HepG2 (cell line): ENCODE data around the gene INTS7. TPM values are rescaled to one million over a fixed set of nuclear protein-coding genes. Genes with fewer than 3 reads are reported as not detected.
A peak's percentile ranks its signal among the peaks of the same experiment; 100 is the strongest.

Experiments
- ATF5 ChIP-seq: sonication (generic); formaldehyde crosslinking; IDR thresholded peaks from 2 replicates; pipeline ENCODE4 v1.4.0; 2020; ENCODE audit warnings: mild to moderate bottlenecking, low read depth, missing genetic modification reagents
- GZF1 ChIP-seq: sonication (generic); formaldehyde crosslinking; IDR thresholded peaks from 2 replicates; pipeline ENCODE4 v1.5.1; 2020; ENCODE audit warnings: mild to moderate bottlenecking, missing genetic modification reagents
- KDM3A ChIP-seq: IDR thresholded peaks from 2 replicates; pipeline ENCODE4 v1.6.1; 2018; ENCODE audit warnings: low read depth, missing compliant biosample characterization
- RFX1 ChIP-seq: fragments of 450-650 bp; IDR thresholded peaks from 2 replicates; pipeline ENCODE4 v1.6.1; 2017
- XRCC5 ChIP-seq: fragments of 200-400 bp; formaldehyde crosslinking; optimal IDR thresholded peaks from 2 replicates; pipeline ENCODE3; 2017; ENCODE audit warnings: mild to moderate bottlenecking, low read length
- ZNF180 ChIP-seq: sonication (generic); formaldehyde crosslinking; IDR thresholded peaks from 2 replicates; pipeline ENCODE4 v1.4.0; 2020; ENCODE audit warnings: low read depth, missing genetic modification reagents, borderline replicate concordance
- ZNF501 ChIP-seq: sonication (generic); formaldehyde crosslinking; IDR thresholded peaks from 2 replicates; pipeline ENCODE4 v1.5.1; 2020; ENCODE audit warnings: mild to moderate bottlenecking, moderate library complexity, missing genetic modification reagents
- ZNF556 ChIP-seq: sonication (generic); formaldehyde crosslinking; IDR thresholded peaks from 2 replicates; pipeline ENCODE4 v1.4.0; 2020; ENCODE audit warnings: mild to moderate bottlenecking, missing genetic modification reagents, borderline replicate concordance
- ZNF619 ChIP-seq: sonication (generic); formaldehyde crosslinking; IDR thresholded peaks from 2 replicates; pipeline ENCODE4 v1.4.0; 2020; ENCODE audit warnings: mild to moderate bottlenecking, missing genetic modification reagents
- ZNF777 ChIP-seq: sonication (generic); formaldehyde crosslinking; IDR thresholded peaks from 2 replicates; pipeline ENCODE4 v1.4.0; 2020; ENCODE audit warnings: missing genetic modification reagents
- ZNF800 ChIP-seq: sonication (generic); formaldehyde crosslinking; IDR thresholded peaks from 2 replicates; pipeline ENCODE4 v1.4.0; 2020; ENCODE audit warnings: missing genetic modification reagents
- ZNF841 ChIP-seq: sonication (generic); formaldehyde crosslinking; IDR thresholded peaks from 2 replicates; pipeline ENCODE4 v1.8.1; 2023; ENCODE audit warnings: missing genetic modification reagents, borderline replicate concordance
- polyA plus RNA-seq, 8 experiments: library from polyadenylated mRNA; depleted of rRNA in 3 of 8; stranded (reverse) in 7 of 8; unstranded in 1 of 8; fragments of >200 nt; fragmentation: Illumina TruSeq in 4 of 8; extraction: Trizol in 4 of 8; gene quantifications; 2 replicates each; pipeline versions ENCODE4 v1.2.1 to v1.2.3, GENCODE V29; 2011 to 2016; ENCODE audit warnings: low read depth in 4 of 8, missing spikeins in 1 of 8, mixed read lengths in 1 of 8; ENCODE audit not compliant: insufficient read depth in 1 of 8
- total RNA-seq, 5 experiments: library from RNA; depleted of rRNA; stranded (reverse); fragments of >200 nt; fragmentation: Illumina TruSeq; extraction: Trizol; gene quantifications; 2 replicates each; pipeline ENCODE4 v1.2.3, GENCODE V29; 2016; ENCODE audit warnings: low read depth in 1 of 5
- TF ChIP-seq, protein P1 (sequence below): IDR thresholded peaks from 2 replicates; pipeline ENCODE4 v1.6.1; 2016; ENCODE audit warnings: missing compliant biosample characterization, missing genetic modification reagents, borderline replicate concordance
- TF ChIP-seq, protein P2 (sequence below): sonication (generic); formaldehyde crosslinking; IDR thresholded peaks from 2 replicates; pipeline ENCODE4 v1.4.0; 2020; ENCODE audit warnings: mild to moderate bottlenecking, missing genetic modification reagents
- TF ChIP-seq, protein P3 (sequence below): sonication (generic); formaldehyde crosslinking; IDR thresholded peaks from 2 replicates; pipeline ENCODE4 v1.4.0; 2020; ENCODE audit warnings: mild to moderate bottlenecking, missing genetic modification reagents, borderline replicate concordance

The INTS7 gene
- total and polyA plus RNA-seq, 2 of the 13 experiments (the other 11 are each of a cell fraction or from before 2014, with no cell fraction given): 18.3 to 22.4 TPM

GRCh38 chr1:212035835-212036605, 663 bp upstream of the INTS7 start (continued):
- TF ChIP-seq, protein P1, sequence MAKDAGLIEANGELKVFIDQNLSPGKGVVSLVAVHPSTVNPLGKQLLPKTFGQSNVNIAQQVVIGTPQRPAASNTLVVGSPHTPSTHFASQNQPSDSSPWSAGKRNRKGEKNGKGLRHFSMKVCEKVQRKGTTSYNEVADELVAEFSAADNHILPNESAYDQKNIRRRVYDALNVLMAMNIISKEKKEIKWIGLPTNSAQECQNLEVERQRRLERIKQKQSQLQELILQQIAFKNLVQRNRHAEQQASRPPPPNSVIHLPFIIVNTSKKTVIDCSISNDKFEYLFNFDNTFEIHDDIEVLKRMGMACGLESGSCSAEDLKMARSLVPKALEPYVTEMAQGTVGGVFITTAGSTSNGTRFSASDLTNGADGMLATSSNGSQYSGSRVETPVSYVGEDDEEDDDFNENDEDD (CRISPR knock-in tag): no peak
- TF ChIP-seq KDM3A: no peak
- TF ChIP-seq ZNF501 (CRISPR knock-in tag): no peak
- TF ChIP-seq, protein P2, sequence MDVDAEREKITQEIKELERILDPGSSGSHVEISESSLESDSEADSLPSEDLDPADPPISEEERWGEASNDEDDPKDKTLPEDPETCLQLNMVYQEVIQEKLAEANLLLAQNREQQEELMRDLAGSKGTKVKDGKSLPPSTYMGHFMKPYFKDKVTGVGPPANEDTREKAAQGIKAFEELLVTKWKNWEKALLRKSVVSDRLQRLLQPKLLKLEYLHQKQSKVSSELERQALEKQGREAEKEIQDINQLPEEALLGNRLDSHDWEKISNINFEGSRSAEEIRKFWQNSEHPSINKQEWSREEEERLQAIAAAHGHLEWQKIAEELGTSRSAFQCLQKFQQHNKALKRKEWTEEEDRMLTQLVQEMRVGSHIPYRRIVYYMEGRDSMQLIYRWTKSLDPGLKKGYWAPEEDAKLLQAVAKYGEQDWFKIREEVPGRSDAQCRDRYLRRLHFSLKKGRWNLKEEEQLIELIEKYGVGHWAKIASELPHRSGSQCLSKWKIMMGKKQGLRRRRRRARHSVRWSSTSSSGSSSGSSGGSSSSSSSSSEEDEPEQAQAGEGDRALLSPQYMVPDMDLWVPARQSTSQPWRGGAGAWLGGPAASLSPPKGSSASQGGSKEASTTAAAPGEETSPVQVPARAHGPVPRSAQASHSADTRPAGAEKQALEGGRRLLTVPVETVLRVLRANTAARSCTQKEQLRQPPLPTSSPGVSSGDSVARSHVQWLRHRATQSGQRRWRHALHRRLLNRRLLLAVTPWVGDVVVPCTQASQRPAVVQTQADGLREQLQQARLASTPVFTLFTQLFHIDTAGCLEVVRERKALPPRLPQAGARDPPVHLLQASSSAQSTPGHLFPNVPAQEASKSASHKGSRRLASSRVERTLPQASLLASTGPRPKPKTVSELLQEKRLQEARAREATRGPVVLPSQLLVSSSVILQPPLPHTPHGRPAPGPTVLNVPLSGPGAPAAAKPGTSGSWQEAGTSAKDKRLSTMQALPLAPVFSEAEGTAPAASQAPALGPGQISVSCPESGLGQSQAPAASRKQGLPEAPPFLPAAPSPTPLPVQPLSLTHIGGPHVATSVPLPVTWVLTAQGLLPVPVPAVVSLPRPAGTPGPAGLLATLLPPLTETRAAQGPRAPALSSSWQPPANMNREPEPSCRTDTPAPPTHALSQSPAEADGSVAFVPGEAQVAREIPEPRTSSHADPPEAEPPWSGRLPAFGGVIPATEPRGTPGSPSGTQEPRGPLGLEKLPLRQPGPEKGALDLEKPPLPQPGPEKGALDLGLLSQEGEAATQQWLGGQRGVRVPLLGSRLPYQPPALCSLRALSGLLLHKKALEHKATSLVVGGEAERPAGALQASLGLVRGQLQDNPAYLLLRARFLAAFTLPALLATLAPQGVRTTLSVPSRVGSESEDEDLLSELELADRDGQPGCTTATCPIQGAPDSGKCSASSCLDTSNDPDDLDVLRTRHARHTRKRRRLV (CRISPR knock-in tag): no peak
- TF ChIP-seq RFX1: no peak
- no peak for TF ChIP-seq ZNF180 (CRISPR knock-in tag)
- no peak for TF ChIP-seq ZNF777 (CRISPR knock-in tag)
- TF ChIP-seq, protein P3, sequence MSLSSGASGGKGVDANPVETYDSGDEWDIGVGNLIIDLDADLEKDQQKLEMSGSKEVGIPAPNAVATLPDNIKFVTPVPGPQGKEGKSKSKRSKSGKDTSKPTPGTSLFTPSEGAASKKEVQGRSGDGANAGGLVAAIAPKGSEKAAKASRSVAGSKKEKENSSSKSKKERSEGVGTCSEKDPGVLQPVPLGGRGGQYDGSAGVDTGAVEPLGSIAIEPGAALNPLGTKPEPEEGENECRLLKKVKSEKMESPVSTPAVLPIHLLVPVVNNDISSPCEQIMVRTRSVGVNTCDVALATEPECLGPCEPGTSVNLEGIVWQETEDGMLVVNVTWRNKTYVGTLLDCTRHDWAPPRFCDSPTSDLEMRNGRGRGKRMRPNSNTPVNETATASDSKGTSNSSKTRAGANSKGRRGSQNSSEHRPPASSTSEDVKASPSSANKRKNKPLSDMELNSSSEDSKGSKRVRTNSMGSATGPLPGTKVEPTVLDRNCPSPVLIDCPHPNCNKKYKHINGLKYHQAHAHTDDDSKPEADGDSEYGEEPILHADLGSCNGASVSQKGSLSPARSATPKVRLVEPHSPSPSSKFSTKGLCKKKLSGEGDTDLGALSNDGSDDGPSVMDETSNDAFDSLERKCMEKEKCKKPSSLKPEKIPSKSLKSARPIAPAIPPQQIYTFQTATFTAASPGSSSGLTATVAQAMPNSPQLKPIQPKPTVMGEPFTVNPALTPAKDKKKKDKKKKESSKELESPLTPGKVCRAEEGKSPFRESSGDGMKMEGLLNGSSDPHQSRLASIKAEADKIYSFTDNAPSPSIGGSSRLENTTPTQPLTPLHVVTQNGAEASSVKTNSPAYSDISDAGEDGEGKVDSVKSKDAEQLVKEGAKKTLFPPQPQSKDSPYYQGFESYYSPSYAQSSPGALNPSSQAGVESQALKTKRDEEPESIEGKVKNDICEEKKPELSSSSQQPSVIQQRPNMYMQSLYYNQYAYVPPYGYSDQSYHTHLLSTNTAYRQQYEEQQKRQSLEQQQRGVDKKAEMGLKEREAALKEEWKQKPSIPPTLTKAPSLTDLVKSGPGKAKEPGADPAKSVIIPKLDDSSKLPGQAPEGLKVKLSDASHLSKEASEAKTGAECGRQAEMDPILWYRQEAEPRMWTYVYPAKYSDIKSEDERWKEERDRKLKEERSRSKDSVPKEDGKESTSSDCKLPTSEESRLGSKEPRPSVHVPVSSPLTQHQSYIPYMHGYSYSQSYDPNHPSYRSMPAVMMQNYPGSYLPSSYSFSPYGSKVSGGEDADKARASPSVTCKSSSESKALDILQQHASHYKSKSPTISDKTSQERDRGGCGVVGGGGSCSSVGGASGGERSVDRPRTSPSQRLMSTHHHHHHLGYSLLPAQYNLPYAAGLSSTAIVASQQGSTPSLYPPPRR (CRISPR knock-in tag): no peak
- TF ChIP-seq XRCC5: no peak
- no peak for TF ChIP-seq ZNF556 (CRISPR knock-in tag)
- no peak for TF ChIP-seq ATF5
- TF ChIP-seq ZNF841 (CRISPR knock-in tag): 0 out of 2 replicates have a peak, but pooled peaks have one; percentile 49
- TF ChIP-seq ZNF800: no peak
- TF ChIP-seq ZNF619: no peak
- TF ChIP-seq GZF1 (CRISPR knock-in tag): no peak
